Coronary artery (tissue), 2 donors: Measurements from ENCODE around the gene ABHD6.
A peak's percentile ranks its signal among the peaks of the same experiment; 100 is the strongest.

Experiments
- DNase-seq: peaks from one replicate; pipeline ENCODE4 v3.0.0-alpha.2; 2017; ENCODE audit warnings: low spot score
- H3K27ac ChIP-seq, 2 donors: fragments of 200-600 bp; sonication (generic); one replicate each; pipeline ENCODE4 v1.5.1; 2016 to 2019
- H3K4me3 ChIP-seq: fragments of 200-600 bp; sonication (generic); 2 replicates; pipeline ENCODE4 v1.5.1; 2016; ENCODE audit warnings: mild to moderate bottlenecking, moderate library complexity
- TF ChIP-seq, protein P1 (sequence below): fragments of 200-600 bp; sonication (generic); IDR thresholded peaks from one replicate; pipeline ENCODE4 v1.5.1; 2019; ENCODE audit warnings: antibody characterized with exemption

Gene ABHD6, protein sequence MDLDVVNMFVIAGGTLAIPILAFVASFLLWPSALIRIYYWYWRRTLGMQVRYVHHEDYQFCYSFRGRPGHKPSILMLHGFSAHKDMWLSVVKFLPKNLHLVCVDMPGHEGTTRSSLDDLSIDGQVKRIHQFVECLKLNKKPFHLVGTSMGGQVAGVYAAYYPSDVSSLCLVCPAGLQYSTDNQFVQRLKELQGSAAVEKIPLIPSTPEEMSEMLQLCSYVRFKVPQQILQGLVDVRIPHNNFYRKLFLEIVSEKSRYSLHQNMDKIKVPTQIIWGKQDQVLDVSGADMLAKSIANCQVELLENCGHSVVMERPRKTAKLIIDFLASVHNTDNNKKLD

DNA sequence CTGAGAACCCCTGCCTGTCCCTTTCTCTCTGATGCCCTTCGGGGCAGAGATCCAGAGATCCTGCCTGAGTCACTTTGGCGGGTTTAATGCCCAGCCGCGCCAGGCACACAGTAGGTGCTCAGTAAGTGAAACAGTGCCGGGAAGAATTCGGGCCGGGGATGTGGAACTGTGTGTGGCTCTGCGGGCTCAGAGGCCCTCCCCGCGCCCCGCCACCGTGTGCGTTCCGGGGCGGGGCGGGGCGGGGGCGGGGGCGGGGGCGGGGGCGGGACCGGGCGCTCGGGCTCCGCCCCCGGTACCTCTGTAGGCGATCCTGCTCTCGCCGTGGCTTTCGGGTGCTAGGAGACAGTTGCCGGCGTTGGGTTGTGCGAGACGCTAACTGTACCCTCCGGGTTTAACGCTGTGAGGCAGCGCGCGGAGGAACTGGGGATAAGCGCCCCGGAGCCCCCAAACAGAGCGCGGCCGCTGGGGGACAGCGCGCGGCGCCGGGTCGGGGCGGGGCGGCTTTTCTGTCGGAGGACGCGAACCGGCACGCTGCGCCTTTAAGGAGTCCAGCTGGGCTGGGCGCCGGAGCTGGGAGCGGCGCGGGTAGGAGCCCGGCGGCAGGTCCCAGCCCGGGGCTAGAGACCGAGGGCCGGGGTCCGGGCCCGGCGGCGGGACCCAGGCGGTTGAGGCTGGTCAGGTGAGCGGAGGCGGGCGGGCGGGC, at the start of gene ABHD6:
Gene ABHD6, plus strand, starts transcription at position 555 of the 703 bp plus-strand sequence. CDS start 18,795 bp downstream, outside the sequence.
- DNase-seq, result peak; percentile 87
- Histone ChIP-seq H3K4me3 (peak within 1 kb of the TSS; percentile 96), H3K27ac (peak within 1 kb of the TSS; percentile 55 to 90)
- TF ChIP-seq, protein P1, sequence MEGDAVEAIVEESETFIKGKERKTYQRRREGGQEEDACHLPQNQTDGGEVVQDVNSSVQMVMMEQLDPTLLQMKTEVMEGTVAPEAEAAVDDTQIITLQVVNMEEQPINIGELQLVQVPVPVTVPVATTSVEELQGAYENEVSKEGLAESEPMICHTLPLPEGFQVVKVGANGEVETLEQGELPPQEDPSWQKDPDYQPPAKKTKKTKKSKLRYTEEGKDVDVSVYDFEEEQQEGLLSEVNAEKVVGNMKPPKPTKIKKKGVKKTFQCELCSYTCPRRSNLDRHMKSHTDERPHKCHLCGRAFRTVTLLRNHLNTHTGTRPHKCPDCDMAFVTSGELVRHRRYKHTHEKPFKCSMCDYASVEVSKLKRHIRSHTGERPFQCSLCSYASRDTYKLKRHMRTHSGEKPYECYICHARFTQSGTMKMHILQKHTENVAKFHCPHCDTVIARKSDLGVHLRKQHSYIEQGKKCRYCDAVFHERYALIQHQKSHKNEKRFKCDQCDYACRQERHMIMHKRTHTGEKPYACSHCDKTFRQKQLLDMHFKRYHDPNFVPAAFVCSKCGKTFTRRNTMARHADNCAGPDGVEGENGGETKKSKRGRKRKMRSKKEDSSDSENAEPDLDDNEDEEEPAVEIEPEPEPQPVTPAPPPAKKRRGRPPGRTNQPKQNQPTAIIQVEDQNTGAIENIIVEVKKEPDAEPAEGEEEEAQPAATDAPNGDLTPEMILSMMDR, result no peak

DNA sequence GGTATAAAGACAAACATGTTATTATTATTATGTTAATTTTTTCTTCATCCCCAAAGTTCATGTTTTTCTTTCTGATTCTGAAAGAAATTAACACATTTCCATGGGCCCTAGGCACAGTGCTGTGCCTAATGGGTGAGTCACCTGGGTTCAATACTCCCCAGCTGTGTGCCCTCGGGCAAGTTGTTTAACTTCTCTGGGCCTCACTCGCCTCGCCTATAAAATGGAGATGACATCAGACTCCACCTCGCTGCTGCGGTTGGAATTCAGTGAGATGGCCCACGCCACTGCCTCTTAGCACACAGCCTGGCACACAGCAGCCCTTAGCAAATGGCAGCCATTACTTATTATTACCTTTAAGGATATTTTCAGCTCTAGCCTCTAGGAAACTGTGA, 49.4 kb upstream of the ABHD6 start:
- TF ChIP-seq, protein P1, result no peak
- no peak for DNase-seq
- Histone ChIP-seq H3K4me3 (no peak overlapping the region), H3K27ac (no peak overlapping the region)

DNA sequence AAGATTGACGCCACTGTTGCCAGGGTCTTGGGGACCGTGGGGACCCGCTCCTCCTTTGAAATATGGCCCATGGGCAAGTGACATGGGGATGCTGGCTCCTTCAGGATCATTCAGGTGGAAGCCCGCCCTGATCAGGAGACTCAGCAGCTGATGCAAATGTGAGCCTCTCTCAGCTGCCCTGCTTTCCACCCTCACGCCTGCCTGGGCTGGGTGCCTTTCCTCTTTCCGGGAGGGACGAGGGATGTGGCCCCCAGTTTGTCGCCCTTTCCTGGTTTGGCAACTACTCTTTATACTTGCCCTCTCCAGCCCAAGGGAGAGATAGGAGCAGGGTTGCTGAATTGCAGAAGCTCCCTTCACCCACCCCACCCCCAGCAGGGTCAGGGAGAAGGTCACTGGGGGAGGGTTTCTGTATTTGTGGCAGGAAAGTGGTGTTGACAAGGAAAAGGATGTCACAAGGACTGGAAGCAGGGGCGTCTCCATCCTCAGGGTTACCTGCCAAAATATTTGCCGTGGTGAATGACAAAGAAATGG, 48.6 kb upstream of the ABHD6 start:
- TF ChIP-seq, protein P1, result no peak
- DNase-seq, result no peak
- H3K4me3 ChIP-seq, result no peak overlapping the region
- H3K27ac ChIP-seq, result no peak overlapping the region

DNA sequence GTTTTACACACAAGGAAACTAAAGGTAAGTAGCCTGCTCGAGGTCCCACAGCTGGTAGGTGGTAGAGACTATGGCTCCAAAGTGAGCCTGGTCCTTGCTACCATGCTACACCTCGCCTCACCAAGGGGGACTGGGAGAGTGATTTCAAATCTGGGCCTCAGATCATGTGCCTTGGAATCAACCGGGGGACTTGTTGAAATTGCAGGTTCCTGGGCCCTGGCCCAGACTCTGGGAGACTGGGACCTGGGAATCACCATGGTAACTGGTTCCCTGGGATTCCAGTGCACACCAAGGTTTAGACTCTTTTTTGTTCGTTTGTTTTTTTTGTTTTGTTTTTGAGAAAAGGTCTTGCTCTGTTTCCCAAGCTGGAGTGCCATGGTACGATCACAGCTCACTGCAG, 47.9 kb upstream of the ABHD6 start:
- H3K27ac ChIP-seq, result peak overlapping the region in 1 of 2 donors; percentile 7

DNA sequence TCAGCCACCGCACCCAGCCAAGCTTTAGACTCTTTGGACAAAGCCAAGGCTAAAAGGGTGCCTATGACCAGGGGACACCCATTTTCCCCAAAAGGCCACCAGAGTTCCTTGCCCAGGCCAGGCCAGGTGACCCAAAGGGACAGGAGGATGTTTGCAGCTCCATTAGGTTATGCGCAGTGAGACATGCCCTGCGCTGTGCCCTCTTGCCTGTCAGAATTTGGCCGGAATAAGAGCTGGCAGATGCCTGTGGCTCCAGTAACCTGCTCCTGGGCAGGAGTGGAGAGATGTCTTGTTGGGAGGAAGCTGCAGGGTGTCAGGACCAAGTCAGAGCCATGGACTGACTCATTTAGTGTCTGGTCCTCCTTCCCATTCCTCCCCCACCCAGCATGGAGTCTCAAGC, 47.3 kb upstream of the ABHD6 start:
- H3K27ac ChIP-seq, result no peak overlapping the region
- H3K4me3 ChIP-seq, result no peak overlapping the region
- TF ChIP-seq, protein P1, result no peak
- no peak for DNase-seq

More for the DNA sequence above, 47.9 kb upstream of the ABHD6 start:
- no peak for DNase-seq
- H3K4me3 ChIP-seq, result no peak overlapping the region
- TF ChIP-seq, protein P1, result no peak

DNA sequence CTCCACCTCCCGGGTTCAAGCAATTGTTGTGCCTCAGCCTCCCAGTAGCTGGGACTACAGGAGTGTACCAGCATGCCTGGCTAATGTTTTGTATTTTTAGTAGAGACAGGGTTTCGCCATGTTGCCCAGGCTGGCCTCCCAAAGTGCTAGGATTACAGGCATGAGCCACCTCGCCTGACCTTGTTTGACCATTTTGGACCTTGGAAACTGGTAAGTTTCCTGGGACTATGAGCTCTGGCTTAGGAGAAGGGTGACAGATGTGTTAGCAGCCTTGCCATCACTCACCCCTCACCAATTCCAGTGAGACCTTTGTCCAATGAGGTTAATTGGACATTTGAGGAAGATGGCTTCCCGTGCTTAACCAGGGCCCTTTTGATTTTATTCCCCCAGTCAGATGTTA, 46.7 kb upstream of the ABHD6 start:
- DNase-seq, result no peak
- no peak overlapping the region for H3K27ac ChIP-seq
- TF ChIP-seq, protein P1, result no peak

More for the DNA sequence above, 46.7 kb upstream of the ABHD6 start:
- H3K4me3 ChIP-seq, result no peak overlapping the region
